AG09319 (cell line): ENCODE results near the gene ENDOU.

Experiments
- DNase-seq: peaks from one replicate; pipeline ENCODE4 v3.0.0-alpha.2; 2010; ENCODE audit warnings: low read depth; ENCODE audit errors: extremely low read depth
- CTCF ChIP-seq: IDR thresholded peaks from 2 replicates; pipeline ENCODE4 v1.5.1; 2011; ENCODE audit warnings: low read depth, mild to moderate bottlenecking, inconsistent platforms, low read length, moderate library complexity

The ENDOU gene

GRCh38 chr12:47745485-47746041 lies 20.3 kb upstream of the ENDOU start:
- no peak for DNase-seq
- TF ChIP-seq CTCF: no peak

GRCh38 chr12:47744778-47745436 lies 19.6 kb upstream of the ENDOU start:
- no peak for DNase-seq
- TF ChIP-seq CTCF: no peak

- DNase-seq: no peak
- TF ChIP-seq CTCF: peak; percentile 17
These were observed 18.8 kb upstream of the ENDOU start for GRCh38 chr12:47744005-47744651.

GRCh38 chr12:47743311-47743860 lies 18.1 kb upstream of the ENDOU start:
- no peak for DNase-seq
- no peak for TF ChIP-seq CTCF

GRCh38 chr12:47742253-47742825 lies 17.0 kb upstream of the ENDOU start:
- TF ChIP-seq CTCF: peak; percentile 97
- no peak for DNase-seq

- DNase-seq: no peak
- no peak for TF ChIP-seq CTCF
These were observed 16.0 kb upstream of the ENDOU start for GRCh38 chr12:47741340-47741703.
